Pons (tissue), 1 donor: ENCODE results near the gene ERG28.
"Not testable (repeated sequence)": the region's sequence is repeated elsewhere in the genome, so short reads cannot be mapped to it uniquely, and the experiment has no call there.

Experiments used
- DNase-seq: peaks from one replicate; pipeline ENCODE4 v3.0.0-alpha.2; 2016; ENCODE audit warnings: low spot score

The ERG28 gene

GRCh38 chr14:75660630-75661498 is at the start of gene ERG28, which contains the start of gene TTLL5:
Gene ERG28 (minus strand): TSS chr14:75660876. CDS start chr14:75657502, 3,374 bp downstream.
Gene TTLL5 (plus strand): TSS chr14:75661246. CDS start chr14:75663150, 1,904 bp downstream.
- peak; percentile 98 for DNase-seq

GRCh38 chr14:75709207-75709812 is 48.6 kb upstream of the ERG28 start:
- DNase-seq, result peak; percentile 95

- DNase-seq, result no peak
Measured at GRCh38 chr14:75705014-75705413, 44.3 kb upstream of the ERG28 start.

GRCh38 chr14:75703467-75703866 is 42.8 kb upstream of the ERG28 start:
- DNase-seq, result no peak

- no peak for DNase-seq
Measured at GRCh38 chr14:75702616-75703261, 42.1 kb upstream of the ERG28 start.

- DNase-seq, result no peak
Measured at GRCh38 chr14:75702122-75702521, 41.4 kb upstream of the ERG28 start.

GRCh38 chr14:75700295-75700694 is 39.6 kb upstream of the ERG28 start:
- DNase-seq, result no peak

GRCh38 chr14:75699331-75699730 is 38.7 kb upstream of the ERG28 start:
- DNase-seq, result no peak

GRCh38 chr14:75697918-75698317 is 37.2 kb upstream of the ERG28 start:
- DNase-seq, result peak; percentile 57

GRCh38 chr14:75697386-75697785 is 36.7 kb upstream of the ERG28 start:
- DNase-seq, result peak; percentile 90

- not testable (repeated sequence) for DNase-seq
Measured at GRCh38 chr14:75695025-75695424, 34.3 kb upstream of the ERG28 start.

- no peak for DNase-seq
Measured at GRCh38 chr14:75690010-75690409, 29.3 kb upstream of the ERG28 start.

GRCh38 chr14:75689012-75689411 is 28.3 kb upstream of the ERG28 start:
- DNase-seq, result no peak

- DNase-seq, result no peak
Measured at GRCh38 chr14:75685910-75686309, 25.2 kb upstream of the ERG28 start.

- no peak for DNase-seq
Measured at GRCh38 chr14:75675265-75675960, 14.7 kb upstream of the ERG28 start.

- no peak for DNase-seq
Measured at GRCh38 chr14:75673345-75674035, 12.8 kb upstream of the ERG28 start.

GRCh38 chr14:75672605-75673192 is 12.0 kb upstream of the ERG28 start:
- DNase-seq, result no peak

GRCh38 chr14:75667099-75667765 is 6.6 kb upstream of the ERG28 start:
- DNase-seq, result peak; percentile 86

GRCh38 chr14:75662966-75663365 is 2.3 kb upstream of the ERG28 start:
- DNase-seq, result no peak

GRCh38 chr14:75661499-75661814 is 781 bp upstream of the ERG28 start:
- peak; percentile 48 for DNase-seq

- DNase-seq, result no peak
Measured at GRCh38 chr14:75660238-75660629, 442 bp downstream of the ERG28 start.
